Heart left ventricle (tissue), 16 donors: ENCODE results near the gene HHIPL2. TPM values are rescaled to one million over a fixed set of nuclear protein-coding genes. Genes with fewer than 3 reads are reported as not detected.

Experiments
- ATAC-seq, 4 donors: fragments of 200-7000 bp; cut with Tn5 transposase; one replicate each; pipeline ENCODE4 v1.9.1; 2020 to 2022; ENCODE audit warnings: moderate library complexity in 4 of 4, mild to moderate bottlenecking in 3 of 4, moderate number of reproducible peaks in 1 of 4
- DNase-seq, 5 donors: peaks; one replicate each; pipeline ENCODE4 v3.0.0-alpha.2; 2020
- H3K27ac ChIP-seq, 12 donors: fragments of 200-600 bp; sonication (generic) in 4 of 12; one replicate each; pipeline versions ENCODE4 v1.5.0 to v1.8.0; 2016 to 2022; ENCODE audit warnings: mild to moderate bottlenecking in 2 of 12
- H3K27me3 ChIP-seq, 9 donors: fragments of 200-600 bp; sonication (generic) in 2 of 9; one replicate each; pipeline versions ENCODE4 v1.5.1 to v1.8.0; 2016 to 2022; ENCODE audit warnings: mild to moderate bottlenecking in 3 of 9
- H3K36me3 ChIP-seq, 9 donors: fragments of 200-600 bp; sonication (generic) in 2 of 9; one replicate each; pipeline versions ENCODE4 v1.5.0 to v1.8.0; 2018 to 2022; ENCODE audit warnings: mild to moderate bottlenecking in 2 of 9
- H3K4me1 ChIP-seq, 12 donors: fragments of 200-600 bp; sonication (generic) in 4 of 12; one replicate each; pipeline versions ENCODE4 v1.5.0 to v1.8.0; 2016 to 2022; ENCODE audit warnings: mild to moderate bottlenecking in 3 of 12
- H3K4me3 ChIP-seq, 12 donors: fragments of 200-600 bp; sonication (generic) in 4 of 12; one replicate each; pipeline versions ENCODE4 v1.5.0 to v1.8.0; 2017 to 2022; ENCODE audit warnings: mild to moderate bottlenecking in 9 of 12, moderate library complexity in 4 of 12
- H3K9me3 ChIP-seq, 12 donors: fragments of 200-600 bp; sonication (generic) in 4 of 12; one replicate each; pipeline versions ENCODE4 v1.5.0 to v1.8.0; 2016 to 2022; ENCODE audit warnings: mild to moderate bottlenecking in 1 of 12
- POLR2A ChIP-seq, 2 donors: fragments of 450-650 bp; IDR thresholded peaks; one replicate each; pipeline ENCODE4 v1.6.1; 2017; ENCODE audit warnings: antibody characterized with exemption in 2 of 2, mild to moderate bottlenecking in 2 of 2, moderate library complexity in 2 of 2
- WGBS, 4 donors: extraction: QIAGEN DNeasy Blood & Tissue Kit in 2 of 4; methylation state at CpG; one replicate each; pipeline versions ENCODE4 v1.1.5 to v1.1.7; 2013 to 2018; 5-methylcytosine and 5-hydroxymethylcytosine counted together
- intact Hi-C, 10 donors: fragments of 100-400 bp; cut with DNase I; formaldehyde crosslinking; loops; one replicate each; pipeline versions ENCODE4 v1.11.1 to v1.14.2; 2022
- long read RNA-seq, 3 donors: library from polyadenylated mRNA; unstranded; transcript quantifications; one replicate each; pipeline ENCODE4 v2.0.0, GENCODE V29; 2020 to 2021
- polyA plus RNA-seq, 2 donors: library from polyadenylated mRNA; stranded (reverse); fragments of 200-250 nt; gene quantifications; one replicate each; pipeline ENCODE4 v1.2.3, GENCODE V29; 2013
- total RNA-seq, 9 donors: library from RNA; depleted of rRNA in 2 of 9; stranded (reverse); fragments of >200 nt in 2 of 9; fragmentation: NEBNext Ultra II Directional in 3 of 9; extraction: Animal tissue kit (Norgen Biotek cat#: 25700) in 3 of 9; gene quantifications; one replicate each; pipeline versions ENCODE4 v1.1.0 to v1.2.4, GENCODE V29; 2016 to 2023
- TF ChIP-seq, protein P1 (sequence below), 12 donors: fragments of 200-600 bp; sonication (generic) in 4 of 12; IDR thresholded peaks; one replicate each; pipeline versions ENCODE4 v1.5.0 to v1.8.0; 2018 to 2022; ENCODE audit warnings: antibody characterized with exemption in 12 of 12, mild to moderate bottlenecking in 5 of 12
- donor health status: ischemic (EF 13 %, LVEDD 7.1; RV severe dilation, severe dysfunction).
- donor health status: healthy with polysubstance abuse.
- donor health status: DM: no; HTN: yes; CAD: no.
- donor health status: DM: no; HTN: no; CAD: no.
- donor health status: ischemic (EF 25% LVEDD 6.9; RV normal size, moderate dysfunction).
- donor health status: ischemic (EF 25% LVEDD 5.7; RV mildly dilated, moderate dysfunction).
- donor health status: healthy.
- donor health status: DM: yes; HTN: yes; CAD: no.
- donor health status: ischemic (EF 35%, LVEDD 5.7; RV mildly dilated, moderate dysfunction).
- donor health status: nonischemic (EF 11% LVEDD 7.7; RV severe dilation, severe dysfunction).
- donor health status: DM: yes; HTN: yes; CAD: no.
- donor health status: PGD.
- donor health status: ischemic (EF 29% LVEDD 5.4; RV normal size, mild dysfunction).
- donor health status: nonischemic (EF 23%, LVEDD 6.1; RV moderate dilation, normal function).

Gene HHIPL2
- total RNA-seq (1 to 10 TPM in 1 of 9 donors, under 1 TPM in 1, not detected in 7; 0.27 to 1.1 TPM), polyA plus RNA-seq (under 1 TPM in 1 of 2 donors, not detected in 1; 0.06 TPM)
- long read RNA-seq, donor 1: 0 reads
- long read RNA-seq, donor 2: 0 reads
- long read RNA-seq, donor 3: 0 reads

DNA sequence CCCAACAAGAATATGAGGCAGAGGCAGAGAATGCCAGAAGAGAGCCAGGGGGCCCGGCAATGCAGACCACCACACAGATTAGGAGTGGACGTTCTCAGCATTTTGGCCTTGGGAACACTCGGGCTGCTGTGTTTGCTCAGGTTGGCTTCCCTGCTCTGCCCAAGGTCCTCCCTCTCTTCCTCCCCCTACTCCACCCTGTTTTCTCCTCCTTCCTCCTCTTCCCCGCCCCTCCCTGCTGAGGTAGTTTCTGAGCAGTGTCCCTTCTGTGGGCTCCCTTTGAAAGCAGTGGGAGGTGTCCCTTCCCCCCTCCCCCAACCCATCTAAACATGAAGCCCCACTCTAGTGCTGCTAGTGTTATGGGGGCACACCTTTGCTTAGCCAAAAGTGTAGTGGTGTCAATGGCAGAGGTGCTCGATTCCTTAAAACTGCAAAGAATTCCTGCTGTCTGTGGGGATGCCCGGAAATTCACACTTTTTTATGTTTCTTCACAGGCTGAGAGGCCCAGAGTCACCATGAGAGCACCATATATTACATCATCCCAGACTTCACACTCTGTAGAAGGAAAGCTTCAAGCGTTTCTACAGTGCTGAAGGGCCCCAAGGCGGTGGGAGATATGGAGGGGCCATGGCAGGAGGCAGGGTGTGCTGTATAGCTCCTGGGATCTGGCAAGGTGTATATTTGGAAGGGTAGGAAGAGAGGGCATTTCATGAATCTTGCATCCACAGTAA is at the start of gene HHIPL2:
HHIPL2 (minus strand) TSS at position 161 of the 728 bp plus-strand sequence; CDS start at position 101, 60 bp downstream.
- WGBS, 4 donors: 42 to 55% (median 49%) methylated on average over 8 of the region's 8 CpGs
- H3K4me3 ChIP-seq: no peak within 1 kb of the TSS
- no peak for ATAC-seq
- H3K4me1 ChIP-seq: no peaks in the 10 kb centered on the region
- H3K9me3 ChIP-seq: no peaks in the 10 kb centered on the region
- intact Hi-C loops: no loop called here
- TF ChIP-seq POLR2A (IDR thresholded peaks at IDR 0.05): no peak
- TF ChIP-seq, protein P1, sequence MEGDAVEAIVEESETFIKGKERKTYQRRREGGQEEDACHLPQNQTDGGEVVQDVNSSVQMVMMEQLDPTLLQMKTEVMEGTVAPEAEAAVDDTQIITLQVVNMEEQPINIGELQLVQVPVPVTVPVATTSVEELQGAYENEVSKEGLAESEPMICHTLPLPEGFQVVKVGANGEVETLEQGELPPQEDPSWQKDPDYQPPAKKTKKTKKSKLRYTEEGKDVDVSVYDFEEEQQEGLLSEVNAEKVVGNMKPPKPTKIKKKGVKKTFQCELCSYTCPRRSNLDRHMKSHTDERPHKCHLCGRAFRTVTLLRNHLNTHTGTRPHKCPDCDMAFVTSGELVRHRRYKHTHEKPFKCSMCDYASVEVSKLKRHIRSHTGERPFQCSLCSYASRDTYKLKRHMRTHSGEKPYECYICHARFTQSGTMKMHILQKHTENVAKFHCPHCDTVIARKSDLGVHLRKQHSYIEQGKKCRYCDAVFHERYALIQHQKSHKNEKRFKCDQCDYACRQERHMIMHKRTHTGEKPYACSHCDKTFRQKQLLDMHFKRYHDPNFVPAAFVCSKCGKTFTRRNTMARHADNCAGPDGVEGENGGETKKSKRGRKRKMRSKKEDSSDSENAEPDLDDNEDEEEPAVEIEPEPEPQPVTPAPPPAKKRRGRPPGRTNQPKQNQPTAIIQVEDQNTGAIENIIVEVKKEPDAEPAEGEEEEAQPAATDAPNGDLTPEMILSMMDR (IDR thresholded peaks at IDR 0.05): no peak
- H3K27ac ChIP-seq: no peak within 1 kb of the TSS
- H3K36me3 ChIP-seq: no peaks in the 10 kb centered on the region
- DNase-seq: no peak
- H3K27me3 ChIP-seq: peaks cover 0 to 36% (median 6%) of the 10 kb centered on the region in 9 donors

DNA sequence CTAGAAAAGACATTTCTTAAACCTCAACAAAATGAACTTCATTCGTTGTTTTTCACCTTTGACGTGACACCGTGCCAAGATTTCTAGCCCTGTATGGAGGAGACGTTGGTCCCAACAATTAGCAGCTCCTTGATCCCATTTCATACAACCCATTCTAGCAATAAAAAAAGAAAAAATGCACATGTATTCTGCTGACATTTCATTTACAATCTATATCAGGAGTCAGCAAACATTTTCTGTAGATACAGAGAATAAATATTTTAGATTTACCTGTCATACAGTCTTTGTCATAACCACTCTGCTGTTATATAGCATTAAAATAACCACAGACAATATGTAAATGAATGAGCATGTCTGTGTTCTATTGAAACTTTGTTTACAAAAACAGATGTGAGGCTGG is 48.8 kb upstream of the HHIPL2 start:
- H3K4me3 ChIP-seq: no peak overlapping the region
- TF ChIP-seq, protein P1 (IDR thresholded peaks at IDR 0.05): no peak
- TF ChIP-seq POLR2A (IDR thresholded peaks at IDR 0.05): no peak
- no peak for ATAC-seq
- WGBS, 4 donors: 82 to 87% (median 83%) methylated on average over 4 of the region's 4 CpGs
- no peak overlapping the region for H3K27ac ChIP-seq
- intact Hi-C loops: no loop called here
- no peaks in the 10 kb centered on the region for H3K27me3 ChIP-seq
- no peaks in the 10 kb centered on the region for H3K36me3 ChIP-seq
- no peak for DNase-seq
- no peaks in the 10 kb centered on the region for H3K4me1 ChIP-seq
- H3K9me3 ChIP-seq: peaks cover 0 to 5% (median 0%) of the 10 kb centered on the region in 12 donors

DNA sequence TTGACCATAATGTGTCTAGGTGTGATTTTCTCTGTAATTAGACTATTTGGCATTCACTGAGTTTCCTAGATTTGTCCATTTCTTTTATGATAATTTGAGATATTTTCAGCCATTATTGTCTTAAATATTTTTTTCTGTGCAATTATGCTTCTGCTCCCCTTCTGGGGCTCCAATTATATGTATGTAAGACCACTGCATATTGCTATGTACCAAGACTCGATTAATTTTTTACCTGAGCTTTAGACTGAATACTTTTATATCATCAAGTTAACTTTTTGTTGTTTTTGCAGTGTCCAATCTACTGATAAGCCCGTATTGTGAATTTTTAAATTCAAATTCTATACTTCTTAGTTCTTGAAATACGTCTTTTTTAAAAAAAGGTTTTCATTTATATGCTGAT is 46.9 kb upstream of the HHIPL2 start:
- intact Hi-C loops: loop anchor here in 1 of 10 donors (5.0 kb wide), 1 partner anchor 38 kb away; no protein-coding TSS in a partner anchor

DNA sequence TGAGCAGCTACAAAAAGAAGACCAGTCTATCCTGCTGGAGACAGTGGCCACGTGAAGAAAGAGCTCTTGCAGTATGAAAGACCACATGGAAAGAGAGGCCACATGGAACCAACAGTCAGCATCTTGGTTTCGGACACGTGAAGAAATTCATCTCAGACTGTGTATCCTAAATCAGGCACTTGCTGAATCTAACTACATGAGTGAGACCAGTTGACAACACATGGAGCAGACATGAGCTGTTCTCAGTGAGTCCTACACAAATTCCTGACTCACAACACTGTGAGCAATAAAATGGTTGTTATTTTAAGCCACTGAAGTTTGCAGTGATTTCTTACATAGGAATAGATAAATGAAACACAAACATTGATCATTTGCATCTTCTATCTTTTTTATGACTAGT is 44.3 kb upstream of the HHIPL2 start:
- H3K36me3 ChIP-seq: peaks cover 0 to 11% (median 6%) of the 10 kb centered on the region in 9 donors
- 79 to 88% (median 82%) methylated on average over 3 of the region's 3 CpGs for WGBS, 4 donors
- no peak overlapping the region for H3K27ac ChIP-seq
- no peak for ATAC-seq
- no peak overlapping the region for H3K4me3 ChIP-seq
- peaks cover 0 to 5% (median 0%) of the 10 kb centered on the region in 12 donors for H3K9me3 ChIP-seq
- H3K27me3 ChIP-seq: no peaks in the 10 kb centered on the region
- H3K4me1 ChIP-seq: peaks cover 0 to 24% (median 14%) of the 10 kb centered on the region in 12 donors
- DNase-seq: no peak
- intact Hi-C loops: loop anchor here in 1 of 10 donors (5.0 kb wide), 1 partner anchor 40 kb away; no protein-coding TSS in a partner anchor
- TF ChIP-seq, protein P1 (IDR thresholded peaks at IDR 0.05): no peak
- TF ChIP-seq POLR2A (IDR thresholded peaks at IDR 0.05): no peak

More for the DNA sequence above, 46.9 kb upstream of the HHIPL2 start:
- WGBS, 4 donors: 87 to 94% (median 88%) methylated on average over 3 of the region's 3 CpGs
- H3K4me3 ChIP-seq: no peak overlapping the region
- H3K27me3 ChIP-seq: no peaks in the 10 kb centered on the region
- no peak for DNase-seq
- peaks cover 0 to 5% (median 0%) of the 10 kb centered on the region in 12 donors for H3K9me3 ChIP-seq
- TF ChIP-seq, protein P1 (IDR thresholded peaks at IDR 0.05): no peak
- no peak for TF ChIP-seq POLR2A (IDR thresholded peaks at IDR 0.05)
- no peak for ATAC-seq
- H3K4me1 ChIP-seq: peaks cover 0 to 9% (median 6%) of the 10 kb centered on the region in 12 donors
- H3K27ac ChIP-seq: no peak overlapping the region
- H3K36me3 ChIP-seq: no peaks in the 10 kb centered on the region
